ENCODE data around the gene TFG. TPM values are rescaled to one million over a fixed set of nuclear protein-coding genes. Genes with fewer than 3 reads are reported as not detected.

Gene TFG
- total RNA-seq, 2 donors from 2014 or later = 116 to 123 TPM

GRCh38 chr3:100732435-100732834 is 23.1 kb downstream of the TFG start:
- Histone ChIP-seq H3K27ac (no peak overlapping the region), H3K4me3 (no peak overlapping the region), H3K27me3 (no peaks in the 10 kb centered on the region), H3K9ac (ENCODE audit: low read depth in 2 of 2, low read length in 2 of 2) (no peak overlapping the region), H3K9me3 (no peaks in the 10 kb centered on the region), H3K4me1 (no peaks in the 10 kb centered on the region), H3K36me3 (no peaks in the 10 kb centered on the region)
- intact Hi-C loops (cut with DNase I) = no loop called here
- no peak for DNase-seq
- TF ChIP-seq CTCF (IDR thresholded peaks at IDR 0.05) = no peak

DNA sequence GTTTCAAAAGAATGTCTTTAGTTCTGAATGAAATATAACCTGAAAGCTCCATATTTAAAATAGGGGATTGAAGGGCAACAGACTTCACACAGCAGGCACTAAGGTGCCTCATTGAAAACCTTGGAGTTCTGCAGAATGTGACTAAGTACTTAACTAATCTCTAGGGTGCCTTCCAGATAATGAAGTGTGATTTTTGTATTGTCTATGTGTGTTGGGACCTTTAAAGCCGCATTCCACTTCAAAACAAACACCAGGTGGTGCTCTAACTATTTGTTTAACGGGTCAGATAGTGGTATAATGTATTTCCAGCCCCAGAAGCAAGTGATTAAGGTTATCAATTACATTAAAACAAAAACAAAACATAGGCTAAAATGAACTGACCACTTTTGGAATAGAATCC is 28.0 kb downstream of the TFG start:
- Histone ChIP-seq H3K9me3 (no peaks in the 10 kb centered on the region), H3K9ac (ENCODE audit: low read depth in 2 of 2, low read length in 2 of 2) (no peak overlapping the region), H3K4me3 (no peak overlapping the region), H3K27me3 (no peaks in the 10 kb centered on the region), H3K4me1 (no peaks in the 10 kb centered on the region), H3K36me3 (peaks cover 10% of the 10 kb centered on the region), H3K27ac (no peak overlapping the region)
- DNase-seq = no peak
- TF ChIP-seq CTCF (IDR thresholded peaks at IDR 0.05) = no peak
- intact Hi-C loops (cut with DNase I) = no loop called here

DNA sequence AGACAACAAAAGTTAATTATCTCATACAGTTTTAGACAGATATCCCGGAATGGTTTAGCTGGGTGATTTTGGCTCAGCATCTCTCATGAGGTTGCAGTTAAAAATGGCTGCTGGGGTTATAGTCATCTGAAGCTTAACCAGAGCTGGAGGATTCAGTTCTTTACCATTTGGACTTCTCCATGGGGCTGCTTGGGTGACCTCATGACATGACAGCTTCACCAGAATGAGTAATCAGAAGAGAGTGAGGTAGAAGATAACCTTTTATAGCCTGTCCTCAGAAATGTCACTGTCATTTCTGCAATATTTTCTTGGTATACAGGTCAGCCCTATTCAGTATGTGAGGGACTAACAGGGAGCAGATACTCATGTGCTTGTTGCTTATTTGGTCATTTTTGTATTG is 30.9 kb downstream of the TFG start:
- no peak overlapping the region for H3K27ac ChIP-seq
- H3K4me1 ChIP-seq = no peaks in the 10 kb centered on the region
- H3K36me3 ChIP-seq = peaks cover 10% of the 10 kb centered on the region
- no peak overlapping the region for H3K9ac ChIP-seq (ENCODE audit: low read depth in 2 of 2, low read length in 2 of 2)
- H3K4me3 ChIP-seq = no peak overlapping the region
- H3K9me3 ChIP-seq = no peaks in the 10 kb centered on the region
- DNase-seq = no peak
- intact Hi-C loops (cut with DNase I) = no loop called here
- TF ChIP-seq CTCF (IDR thresholded peaks at IDR 0.05) = no peak
- H3K27me3 ChIP-seq = no peaks in the 10 kb centered on the region

DNA sequence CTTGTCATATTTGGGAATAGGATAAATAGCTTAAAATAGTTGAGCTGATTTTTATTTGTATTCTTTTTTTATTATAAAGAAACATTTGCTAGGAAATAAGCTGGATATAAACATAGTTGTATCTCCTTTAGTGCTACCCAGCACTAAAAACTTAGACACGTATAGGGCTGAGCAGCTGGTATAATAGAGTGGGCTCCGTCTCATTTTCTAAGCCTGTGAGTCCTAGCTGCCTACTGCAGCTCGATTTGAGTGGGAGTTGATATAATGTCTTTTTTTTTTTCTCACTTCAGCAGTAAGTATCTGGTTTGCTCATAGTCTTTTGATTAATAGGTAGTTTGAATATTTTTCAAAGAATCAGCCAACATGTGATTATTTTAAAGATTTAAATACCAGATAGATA is 34.2 kb downstream of the TFG start:
- H3K9ac ChIP-seq (ENCODE audit: low read depth in 2 of 2, low read length in 2 of 2) = no peak overlapping the region
- no peak overlapping the region for H3K4me3 ChIP-seq
- H3K36me3 ChIP-seq = peaks cover 10% of the 10 kb centered on the region
- no peak for DNase-seq
- no peaks in the 10 kb centered on the region for H3K4me1 ChIP-seq
- H3K27me3 ChIP-seq = no peaks in the 10 kb centered on the region
- TF ChIP-seq CTCF (IDR thresholded peaks at IDR 0.05) = no peak
- intact Hi-C loops (cut with DNase I) = no loop called here
- H3K9me3 ChIP-seq = no peaks in the 10 kb centered on the region
- no peak overlapping the region for H3K27ac ChIP-seq

DNA sequence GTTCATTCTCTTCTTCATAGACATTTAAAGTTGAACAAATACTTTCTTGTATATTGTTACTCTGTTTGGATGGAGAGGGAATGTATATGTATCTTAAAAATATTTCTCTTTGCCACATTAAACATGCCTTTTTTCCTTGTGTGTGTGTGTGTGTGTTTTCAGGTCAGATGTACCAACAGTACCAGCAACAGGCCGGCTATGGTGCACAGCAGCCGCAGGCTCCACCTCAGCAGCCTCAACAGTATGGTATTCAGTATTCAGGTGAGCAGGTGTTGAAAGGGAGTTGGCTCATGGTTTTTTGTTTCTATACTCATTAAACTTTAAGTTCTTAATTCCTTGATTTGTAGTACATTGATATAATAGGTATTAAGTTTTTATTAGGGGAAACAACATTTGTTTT is 35.4 kb downstream of the TFG start:
- H3K4me3 ChIP-seq = no peak overlapping the region
- peaks cover 10% of the 10 kb centered on the region for H3K36me3 ChIP-seq
- intact Hi-C loops (cut with DNase I) = no loop called here
- no peak for DNase-seq
- H3K9me3 ChIP-seq = no peaks in the 10 kb centered on the region
- no peak overlapping the region for H3K27ac ChIP-seq
- no peak overlapping the region for H3K9ac ChIP-seq (ENCODE audit: low read depth in 2 of 2, low read length in 2 of 2)
- H3K27me3 ChIP-seq = no peaks in the 10 kb centered on the region
- H3K4me1 ChIP-seq = no peaks in the 10 kb centered on the region
- no peak for TF ChIP-seq CTCF (IDR thresholded peaks at IDR 0.05)

DNA sequence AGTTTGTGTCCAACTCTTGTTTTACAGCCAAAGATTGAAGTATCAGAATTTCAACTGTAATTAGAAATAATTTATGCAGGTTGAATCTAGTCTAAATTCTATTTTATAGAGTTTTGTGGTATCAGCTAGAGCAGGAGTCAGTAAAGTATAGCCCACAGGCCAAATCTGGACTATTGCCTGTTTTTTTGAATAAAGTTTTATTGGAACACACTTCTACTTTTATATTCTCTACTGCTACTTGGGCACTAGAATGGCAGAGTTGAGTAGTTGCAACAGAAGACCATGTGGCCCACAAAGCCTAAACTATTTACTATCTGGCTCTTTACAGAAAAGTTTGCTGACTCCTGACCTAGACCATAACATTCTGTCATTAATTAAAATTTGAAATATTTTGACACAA is 36.3 kb downstream of the TFG start:
- Histone ChIP-seq H3K4me3 (no peak overlapping the region), H3K27me3 (no peaks in the 10 kb centered on the region), H3K36me3 (peaks cover 9% of the 10 kb centered on the region), H3K4me1 (no peaks in the 10 kb centered on the region), H3K9ac (ENCODE audit: low read depth in 2 of 2, low read length in 2 of 2) (no peak overlapping the region), H3K27ac (no peak overlapping the region), H3K9me3 (no peaks in the 10 kb centered on the region)
- DNase-seq = no peak
- TF ChIP-seq CTCF (IDR thresholded peaks at IDR 0.05) = no peak
- intact Hi-C loops (cut with DNase I) = no loop called here

Data from colonic mucosa (tissue), 4 donors.